Stimulated activated CD4-positive, alpha-beta T cell treated with anti-CD3 and anti-CD28 coated beads, Interleukin-4, amount 100 ng/mL, for 48 hours (primary cell): Measurements from ENCODE around the gene SUSD3.
"Not testable (repeated sequence)": the region's sequence is repeated elsewhere in the genome, so short reads cannot be mapped to it uniquely, and the experiment has no call there.

ENCODE experiments used
- DNase-seq, 2 donors: peaks; one replicate each; pipeline ENCODE4 v3.0.0-alpha.2; 2020; ENCODE audit warnings: low read depth in 2 of 2

SUSD3 gene

DNA sequence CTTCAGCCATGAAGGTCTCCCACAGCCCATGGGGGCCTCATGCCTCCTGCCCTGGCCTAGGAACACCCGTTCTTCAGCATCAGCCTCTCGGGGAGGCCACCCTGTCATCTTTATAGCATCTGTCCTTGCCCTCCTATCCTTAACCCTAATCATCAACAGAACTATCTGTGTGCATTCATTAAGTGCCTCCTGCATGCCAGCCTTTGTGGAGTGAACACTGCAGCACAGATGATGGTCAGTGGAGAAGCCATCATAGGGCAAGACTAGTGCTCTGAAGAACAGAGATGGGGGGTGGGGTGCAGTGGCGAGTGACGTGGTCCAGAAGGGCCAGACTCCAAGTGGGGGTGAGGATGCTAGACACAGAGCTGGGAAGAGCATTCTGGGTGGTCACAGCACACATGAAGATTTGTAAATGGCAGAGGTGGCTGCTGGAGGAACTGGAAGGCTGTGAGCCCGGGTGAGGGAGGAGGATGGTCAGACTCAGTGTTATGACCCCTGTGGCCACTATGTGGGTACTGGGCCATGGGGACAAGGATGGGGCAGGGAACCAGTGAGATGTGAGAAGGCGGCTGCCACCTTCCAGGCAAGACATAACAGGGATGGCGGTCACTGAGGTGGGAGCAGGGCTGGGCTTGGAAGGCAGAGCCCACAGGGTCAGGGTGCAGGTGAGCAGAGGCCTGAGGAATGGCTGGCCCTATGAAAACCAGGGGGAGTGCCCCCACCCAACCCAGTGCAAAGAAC, 33.9 kb downstream of the SUSD3 start:
- DNase-seq, result no peak

GRCh38 chr9:93093127-93093876, 34.8 kb downstream of the SUSD3 start:
- DNase-seq, result no peak

DNA sequence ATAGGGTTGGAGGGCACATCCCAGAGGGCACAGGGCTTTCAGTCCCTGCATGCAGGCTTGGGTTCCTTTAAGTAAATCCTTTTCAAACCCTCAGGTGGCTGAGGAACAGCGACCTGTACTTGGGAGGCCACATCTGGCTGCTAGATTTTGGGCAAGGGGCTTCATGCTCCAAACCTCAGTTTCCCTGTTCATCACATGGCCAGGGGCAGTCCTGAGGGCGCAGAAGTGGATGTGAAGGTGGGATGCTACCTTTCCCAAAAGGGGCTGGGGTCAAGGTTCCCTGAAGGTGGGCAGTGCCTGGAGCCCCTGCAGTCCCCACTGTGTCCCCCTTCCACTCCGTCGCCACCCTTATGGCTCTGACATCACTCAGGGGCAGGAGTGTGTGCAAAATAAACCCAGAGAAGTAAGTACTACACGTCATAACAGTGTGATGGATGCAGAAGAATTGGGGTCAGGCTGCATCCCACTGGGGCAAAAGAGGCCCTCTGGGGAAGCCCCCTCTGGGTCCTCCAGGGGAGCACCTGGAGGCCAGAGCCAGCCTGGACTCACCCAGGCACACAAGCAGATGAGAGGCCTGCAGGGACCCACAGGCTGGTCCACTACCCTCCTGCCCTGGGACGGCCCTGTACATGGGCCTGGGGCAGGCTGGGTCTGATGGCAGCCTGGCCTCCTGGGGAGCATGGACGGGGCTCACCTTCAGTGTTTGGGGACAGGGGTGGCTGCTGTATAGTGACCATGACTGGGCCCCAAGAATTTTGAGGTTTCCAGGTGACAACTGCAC, 35.6 kb downstream of the SUSD3 start:
- no peak for DNase-seq

DNA sequence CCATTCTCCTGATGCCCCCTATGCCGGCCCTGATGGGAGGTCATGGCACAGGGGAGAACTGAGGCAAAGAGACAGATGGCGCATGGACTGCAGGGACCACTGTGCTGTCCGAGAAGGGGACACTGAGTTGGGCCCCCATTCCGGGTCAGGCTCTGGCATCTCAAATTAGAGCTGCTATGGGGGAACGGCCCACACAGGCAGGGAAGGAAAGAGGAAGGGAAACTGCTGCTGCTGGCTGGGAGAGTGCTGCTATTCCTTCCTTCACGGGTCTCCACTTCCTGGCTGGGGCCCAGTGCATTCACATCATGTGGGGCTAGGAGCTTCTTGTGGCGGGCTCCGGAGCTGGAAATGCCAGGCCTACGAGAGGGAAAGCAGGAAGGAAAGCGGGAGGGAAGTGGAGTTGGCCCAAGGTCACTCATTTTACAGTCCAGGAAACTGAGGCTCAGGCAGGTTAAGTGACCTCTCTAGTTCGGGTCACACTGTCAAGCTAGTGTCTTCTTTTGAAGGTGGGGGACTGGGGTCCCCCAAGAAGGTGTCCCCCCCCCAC, 36.2 kb downstream of the SUSD3 start:
- DNase-seq, result no peak

GRCh38 chr9:93095205-93096130, 37.0 kb downstream of the SUSD3 start:
- peak; percentile 100 for DNase-seq

DNA sequence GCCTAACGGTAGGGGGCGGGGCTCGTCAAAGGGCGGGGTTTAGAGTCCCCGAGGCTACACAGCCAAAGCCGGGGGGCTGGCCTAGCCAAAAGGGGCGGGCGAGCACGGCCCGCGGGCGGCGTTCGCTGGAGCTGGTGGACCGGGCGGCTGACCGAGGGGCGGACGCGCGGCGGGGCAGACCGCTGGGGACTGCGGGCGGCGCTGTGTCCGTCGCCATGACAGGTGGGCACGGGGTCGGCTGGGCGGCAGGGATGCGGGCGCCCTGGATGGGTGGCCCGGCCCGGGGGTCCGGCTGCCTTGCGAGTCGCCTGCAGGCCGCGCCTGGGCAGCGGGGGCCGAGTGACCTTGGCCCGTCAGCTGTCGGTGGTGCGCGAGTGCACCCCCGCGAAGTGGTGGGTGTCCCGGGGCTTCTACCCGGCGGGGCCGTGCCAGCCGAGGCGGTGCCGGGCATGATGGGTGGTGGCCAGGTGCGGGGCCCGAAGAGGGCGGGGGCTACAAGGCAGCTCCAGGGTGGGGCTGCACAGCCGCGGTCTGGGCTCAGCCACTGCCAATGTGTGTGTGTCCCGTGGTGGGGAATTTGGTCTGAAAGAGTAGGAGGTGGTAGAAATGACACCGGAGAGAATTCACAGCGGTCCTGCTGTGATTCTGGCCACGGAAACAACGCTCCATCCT, 37.8 kb downstream of the SUSD3 start, which contains the start of gene CARD19:
TSS of gene CARD19 (plus strand) at position 87 of the 672 bp plus-strand sequence. CDS start at position 216, 129 bp downstream.
- DNase-seq, result no peak

DNA sequence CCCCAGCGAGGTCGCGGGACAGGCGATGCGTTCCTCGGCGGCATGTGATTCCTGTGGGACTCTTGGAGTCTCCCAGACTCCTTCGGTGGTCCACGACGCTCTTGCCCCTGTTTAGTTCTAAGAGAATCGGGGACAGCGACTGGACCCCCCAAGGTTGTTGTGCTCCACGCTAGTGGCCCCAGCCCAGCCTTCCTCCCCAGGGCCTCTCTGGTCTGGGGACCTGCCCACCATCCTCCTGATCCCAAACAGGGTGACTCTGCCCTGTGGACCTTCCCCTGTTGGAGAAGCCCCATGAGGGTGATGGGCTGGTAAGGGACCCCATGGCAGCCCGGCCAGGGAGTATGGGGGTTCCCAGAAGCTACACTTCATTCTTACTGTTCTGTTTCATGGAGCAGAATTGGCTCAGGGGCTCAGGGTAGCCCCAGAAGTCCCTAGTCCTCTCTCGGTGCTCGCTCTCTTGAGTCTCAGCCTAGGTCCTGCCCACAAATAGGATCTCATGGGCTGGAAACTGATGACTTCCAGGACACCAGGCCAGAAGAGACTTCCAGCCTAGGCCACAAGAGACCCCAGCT, 38.4 kb downstream of the SUSD3 start:
- DNase-seq, result no peak

DNA sequence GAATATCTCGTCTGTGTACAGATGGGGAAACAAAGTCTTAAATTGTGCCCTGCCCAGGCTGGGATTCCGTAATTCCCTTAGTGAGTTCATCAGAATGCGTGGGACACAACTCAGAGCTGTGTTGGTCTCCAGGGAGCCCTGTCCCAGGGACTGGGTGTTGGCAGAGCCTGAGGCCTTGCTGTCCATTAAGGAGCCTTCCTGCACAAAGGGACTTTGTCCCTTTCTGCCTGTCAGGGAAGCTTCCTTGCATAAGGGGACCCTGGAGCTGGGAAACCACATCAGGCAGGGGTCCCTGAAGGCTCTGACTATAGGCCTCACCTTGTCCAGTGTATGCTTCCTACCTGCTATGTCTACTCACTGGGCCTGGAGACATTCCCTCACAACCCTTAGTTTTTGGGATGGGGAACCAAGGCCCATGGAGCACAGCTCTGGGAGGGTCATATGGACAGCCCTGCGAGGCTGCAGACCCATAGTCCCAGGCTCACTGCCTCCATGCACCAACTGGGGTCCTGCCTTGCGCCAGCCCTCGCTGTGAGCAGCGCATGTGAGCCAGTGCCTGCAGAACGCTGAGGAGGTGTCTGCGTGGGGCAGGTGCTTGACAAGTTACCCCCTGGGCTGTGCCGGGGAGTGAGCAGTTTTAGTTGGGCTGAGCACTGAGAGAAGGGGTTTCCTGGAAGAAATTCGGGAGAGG, 39.2 kb downstream of the SUSD3 start:
- no peak for DNase-seq

DNA sequence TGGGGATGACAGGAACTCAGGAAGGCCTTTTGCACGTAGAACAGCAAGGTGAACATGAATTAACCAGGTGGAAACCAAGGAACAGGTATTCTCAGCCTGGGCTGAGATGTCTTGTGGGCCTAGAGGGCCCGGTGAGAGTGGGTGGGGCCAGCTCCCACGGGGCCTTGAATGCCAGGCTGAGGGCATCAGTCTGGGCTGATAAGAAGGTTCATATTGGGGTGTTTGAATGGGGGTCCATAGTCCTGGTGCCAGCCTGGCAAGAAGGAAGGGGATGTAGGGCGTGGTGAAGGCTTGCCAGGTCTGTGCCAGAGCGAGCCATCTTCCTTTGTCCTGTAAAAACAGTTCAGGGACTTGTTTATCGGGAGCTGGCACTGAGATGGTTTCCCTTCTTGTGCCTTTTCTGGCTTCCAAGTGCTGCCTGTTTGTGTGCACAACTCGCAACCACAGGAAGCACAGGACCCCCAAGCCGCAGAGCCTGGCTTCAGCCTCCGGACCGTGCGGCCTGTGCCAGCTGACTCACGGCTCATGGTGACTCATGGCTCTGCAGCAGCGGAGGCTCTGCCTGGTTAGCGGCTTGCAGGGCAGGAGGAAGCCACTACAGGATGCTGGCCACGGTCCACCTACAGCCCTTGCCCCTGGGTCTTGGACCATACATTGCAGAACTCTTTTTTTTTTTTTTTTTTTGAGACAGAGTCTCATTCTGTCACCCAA, 39.9 kb downstream of the SUSD3 start:
- DNase-seq, result peak; percentile 45 to 56

DNA sequence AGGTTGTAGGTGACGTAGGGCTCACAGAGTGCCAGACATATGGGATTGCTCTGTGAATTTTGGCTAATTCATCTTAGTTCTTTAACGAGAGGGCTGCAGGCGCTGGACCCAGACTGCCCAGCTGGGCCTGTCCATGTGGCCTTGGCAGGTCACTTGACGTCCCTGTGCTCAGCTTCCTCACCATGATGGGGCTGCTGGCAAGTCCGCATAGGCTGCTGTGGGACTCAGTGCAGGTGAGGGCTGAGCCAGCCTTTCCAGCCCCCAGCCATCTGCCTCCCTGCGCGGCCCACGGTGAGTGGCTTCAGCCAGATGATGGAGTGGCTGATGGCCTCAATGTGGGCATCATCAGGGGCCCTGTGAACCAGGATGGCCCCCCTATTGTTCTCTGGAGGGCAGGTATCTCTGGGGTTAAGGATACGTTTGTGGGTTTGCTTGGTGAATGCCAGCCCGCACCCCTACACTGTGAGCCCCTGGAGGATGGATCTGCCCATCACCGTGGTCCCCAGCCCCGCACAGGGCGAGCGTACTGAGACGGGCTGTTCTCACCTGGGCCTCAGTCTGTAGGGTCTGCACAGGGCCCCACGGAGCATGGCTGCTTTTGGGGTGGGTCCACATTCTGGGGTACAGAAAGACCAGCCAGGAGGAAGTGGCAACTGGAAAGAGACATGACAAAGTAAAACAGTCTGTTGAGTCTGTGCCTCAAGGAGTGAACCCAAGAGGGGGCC, 41.2 kb downstream of the SUSD3 start:
- no peak for DNase-seq

GRCh38 chr9:93100276-93100636, 41.8 kb downstream of the SUSD3 start:
- DNase-seq, result no peak

DNA sequence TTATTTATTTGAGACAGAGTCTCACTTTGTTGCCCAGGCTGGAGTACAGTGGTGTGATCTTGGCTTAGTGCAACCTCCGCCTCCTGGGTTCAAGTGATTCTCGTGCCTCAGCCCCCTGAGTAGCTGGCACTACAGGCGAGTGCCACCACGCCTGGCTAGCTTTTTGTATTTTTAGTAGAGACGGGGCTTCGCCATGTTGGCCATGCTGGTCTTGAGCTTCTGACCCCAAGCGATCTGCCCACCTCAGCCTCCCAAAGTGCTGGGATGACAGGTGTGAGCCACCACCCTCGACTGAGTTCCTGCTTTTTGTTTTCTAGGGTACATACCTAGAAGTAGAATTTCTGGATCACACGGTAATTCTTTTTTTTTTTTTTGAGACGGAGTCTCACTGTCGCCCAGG, 42.6 kb downstream of the SUSD3 start:
- not testable (repeated sequence) for DNase-seq

GRCh38 chr9:93105620-93106019, 47.1 kb downstream of the SUSD3 start:
- DNase-seq, result no peak

DNA sequence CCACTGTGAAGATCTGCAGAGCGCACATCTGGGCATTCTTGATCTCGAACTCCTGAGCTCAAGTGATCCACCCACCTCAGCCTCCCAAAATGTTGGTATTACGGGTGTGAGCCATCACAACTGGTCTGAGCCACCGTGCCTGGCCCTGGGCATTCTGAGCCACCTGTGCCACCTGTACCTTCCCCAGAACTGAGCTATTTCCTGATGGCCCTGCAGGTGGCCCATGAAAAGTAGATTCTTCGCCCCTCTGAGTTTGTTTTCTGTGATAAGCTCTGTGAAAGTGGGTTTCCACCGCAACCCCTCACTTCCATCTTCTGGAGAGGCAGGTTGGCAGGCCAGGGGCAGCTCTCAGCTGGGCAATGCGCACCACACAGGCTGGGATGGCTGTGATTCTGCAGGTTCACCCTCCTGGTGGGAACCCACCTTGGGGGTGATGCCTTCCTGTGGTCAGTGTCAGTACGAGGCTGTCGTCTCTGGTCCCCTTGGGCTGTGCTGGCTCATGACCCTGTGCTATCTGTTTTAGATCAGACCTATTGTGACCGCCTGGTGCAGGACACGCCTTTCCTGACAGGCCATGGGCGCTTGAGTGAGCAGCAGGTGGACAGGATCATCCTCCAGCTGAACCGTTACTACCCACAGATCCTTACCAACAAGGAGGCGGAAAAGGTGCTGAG, 48.8 kb downstream of the SUSD3 start:
- no peak for DNase-seq

GRCh38 chr9:93107825-93108161, 49.3 kb downstream of the SUSD3 start:
- DNase-seq, result no peak

DNA sequence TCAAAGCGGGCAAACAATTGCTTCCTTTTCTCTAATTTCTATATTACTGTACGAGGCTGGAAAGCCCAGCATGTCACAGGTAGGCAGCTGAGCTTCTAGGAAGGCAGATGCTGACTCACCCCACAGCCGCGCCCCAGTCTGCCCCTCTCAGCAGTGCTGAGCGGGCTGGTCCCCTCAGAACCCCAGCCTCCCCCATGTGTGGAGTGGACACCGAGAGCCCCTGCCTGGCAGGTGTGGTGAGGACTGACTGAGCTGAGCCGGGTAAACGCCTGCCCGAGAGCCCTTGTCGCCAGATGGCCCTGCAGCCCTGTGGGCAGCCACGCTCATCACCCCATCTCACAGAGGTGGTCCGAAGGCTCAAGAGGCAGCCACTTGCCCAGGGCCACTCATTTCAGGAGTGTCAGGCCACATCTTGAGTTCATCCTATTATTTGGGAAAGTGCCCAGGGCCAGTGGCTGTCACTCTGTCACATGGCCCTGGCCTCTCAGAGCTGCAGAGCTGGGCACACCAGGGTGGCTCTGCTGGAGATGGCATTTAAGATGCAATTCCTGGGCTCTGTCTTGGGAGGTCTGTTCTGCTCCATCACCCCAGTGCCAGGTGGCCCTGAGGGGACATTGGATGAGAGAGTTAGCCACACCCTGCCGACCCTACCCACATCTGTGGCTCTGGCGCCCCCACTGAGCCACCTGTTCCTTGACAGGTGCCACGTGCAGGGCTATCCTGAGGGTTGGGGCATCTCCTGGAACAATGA, 50.0 kb downstream of the SUSD3 start:
- DNase-seq, result peak; percentile 43 to 49

DNA sequence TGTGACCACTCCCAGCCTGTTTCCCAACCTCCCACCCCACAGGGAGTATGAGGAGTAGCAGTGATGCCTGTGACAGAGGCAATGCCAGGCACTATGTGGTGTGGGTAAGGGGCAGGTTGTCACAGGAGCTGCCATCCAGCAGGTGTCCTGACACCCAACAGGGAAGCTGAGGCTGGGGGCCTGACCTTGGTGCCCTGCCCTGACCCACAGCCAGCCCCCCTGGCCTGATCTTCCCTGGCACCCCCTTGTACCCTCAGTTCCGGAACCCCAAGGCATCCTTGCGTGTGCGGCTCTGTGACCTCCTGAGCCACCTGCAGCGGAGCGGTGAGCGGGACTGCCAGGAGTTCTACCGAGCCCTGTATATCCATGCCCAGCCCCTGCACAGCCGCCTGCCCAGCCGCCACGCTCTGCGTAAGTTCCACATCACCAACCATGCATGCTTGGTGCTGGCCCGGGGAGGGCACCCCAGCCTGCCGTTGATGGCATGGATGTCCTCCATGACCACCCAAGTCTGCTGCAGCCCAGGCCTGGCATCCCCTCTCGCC, 51.9 kb downstream of the SUSD3 start:
- DNase-seq, result no peak
